Retina (tissue), 1 donor: ENCODE measurements around the gene TVP23B.
"Not testable (repeated sequence)": the region's sequence is repeated elsewhere in the genome, so short reads cannot be mapped to it uniquely, and the experiment has no call there.

ENCODE experiments used
- DNase-seq: peaks from one replicate; pipeline ENCODE4 v3.0.0-alpha.2; 2016

Gene TVP23B

DNA sequence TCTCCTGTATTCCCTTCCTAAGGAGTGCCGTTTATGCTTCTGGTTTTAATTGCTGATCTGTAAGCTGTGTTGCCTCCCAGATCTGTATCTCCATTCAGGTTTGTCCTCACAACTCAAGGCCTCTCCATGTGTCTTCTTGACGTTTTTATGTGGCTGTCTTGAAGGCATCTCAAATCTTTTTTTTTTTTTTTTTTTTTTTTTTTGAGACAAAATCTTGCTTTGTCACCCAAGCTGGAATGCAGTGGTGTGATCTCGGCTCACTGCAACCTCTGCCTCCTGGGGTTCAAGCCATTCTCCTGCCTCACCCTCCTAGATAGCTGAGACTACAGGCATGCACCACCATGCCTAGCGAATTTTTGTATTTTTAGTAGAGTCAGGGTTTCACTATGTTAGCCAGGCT lies 13.9 kb downstream of the TVP23B start:
- DNase-seq, result not testable (repeated sequence)

DNA sequence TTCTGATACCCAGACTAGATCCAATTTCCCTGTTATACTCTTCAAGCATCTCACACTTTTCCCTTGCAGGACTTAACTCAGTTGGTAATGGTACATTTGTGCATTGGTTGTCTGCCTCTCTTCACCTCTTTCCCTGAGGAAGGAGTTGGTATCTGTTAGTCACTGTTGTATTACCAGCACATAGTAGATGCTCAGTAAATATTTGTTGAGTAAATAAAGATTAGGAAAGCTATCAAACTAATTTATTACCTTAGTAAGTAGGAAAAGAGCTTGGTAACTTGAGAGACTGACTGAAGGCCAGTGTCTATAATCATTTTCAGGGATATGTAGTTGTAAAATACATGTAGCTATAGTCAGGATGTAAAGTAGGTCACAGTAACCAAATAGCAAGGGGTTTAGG lies 15.9 kb downstream of the TVP23B start:
- not testable (repeated sequence) for DNase-seq

DNA sequence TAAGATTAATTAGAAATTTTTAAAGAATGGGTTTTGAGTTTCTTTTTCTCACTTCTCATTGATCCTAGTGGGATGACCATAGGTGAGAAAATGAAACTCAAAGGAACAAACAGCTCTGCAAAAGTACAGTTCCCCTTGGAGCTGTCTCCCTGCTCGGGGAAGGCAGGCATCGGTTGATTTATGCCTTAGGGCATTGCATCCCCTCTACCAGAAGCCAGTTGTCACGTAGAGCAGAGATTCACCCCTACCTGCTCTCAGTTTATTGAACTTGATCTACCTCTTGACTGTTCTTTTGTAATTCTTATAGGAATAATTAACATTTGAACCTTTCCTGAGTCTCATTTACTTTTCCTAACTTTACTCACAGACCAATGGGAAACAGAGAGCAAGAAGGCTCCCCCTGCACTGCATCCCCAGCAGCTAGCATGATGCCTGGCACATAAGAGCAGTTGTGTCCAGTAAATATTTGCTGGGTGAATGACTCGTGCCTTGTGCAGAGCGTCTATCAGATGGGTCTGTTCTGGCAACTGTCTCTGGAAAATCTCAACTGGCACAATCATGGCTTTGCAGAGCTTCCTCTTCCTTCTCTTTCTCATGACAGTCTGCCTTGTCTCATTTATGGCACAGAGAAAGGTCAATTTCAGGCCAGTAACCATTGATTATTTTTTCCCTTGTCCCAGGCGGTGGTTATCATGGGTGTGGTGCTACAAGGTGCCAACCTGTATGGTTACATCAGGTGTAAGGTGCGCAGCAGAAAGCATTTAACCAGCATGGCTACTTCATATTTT lies 22.7 kb downstream of the TVP23B start:
- not testable (repeated sequence) for DNase-seq

DNA sequence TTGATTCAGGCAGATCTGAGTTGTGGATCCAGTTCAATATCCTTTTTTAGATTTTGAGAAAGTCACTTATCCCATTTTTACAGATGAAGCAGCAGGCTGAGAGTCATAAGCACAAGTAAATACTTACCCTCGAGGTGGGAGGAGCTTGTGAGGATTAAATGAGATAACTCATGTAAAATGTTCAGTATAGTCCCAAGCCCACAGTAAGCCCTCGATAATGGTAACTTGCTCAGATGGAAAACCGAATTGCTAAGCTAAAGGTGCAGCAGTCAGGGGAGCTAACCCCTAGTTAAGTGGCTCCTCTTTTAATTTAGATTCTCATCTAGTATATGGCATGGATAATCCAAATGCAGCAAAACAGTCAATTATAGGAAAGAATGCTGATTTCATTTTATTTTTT lies 34.9 kb downstream of the TVP23B start:
- not testable (repeated sequence) for DNase-seq

DNA sequence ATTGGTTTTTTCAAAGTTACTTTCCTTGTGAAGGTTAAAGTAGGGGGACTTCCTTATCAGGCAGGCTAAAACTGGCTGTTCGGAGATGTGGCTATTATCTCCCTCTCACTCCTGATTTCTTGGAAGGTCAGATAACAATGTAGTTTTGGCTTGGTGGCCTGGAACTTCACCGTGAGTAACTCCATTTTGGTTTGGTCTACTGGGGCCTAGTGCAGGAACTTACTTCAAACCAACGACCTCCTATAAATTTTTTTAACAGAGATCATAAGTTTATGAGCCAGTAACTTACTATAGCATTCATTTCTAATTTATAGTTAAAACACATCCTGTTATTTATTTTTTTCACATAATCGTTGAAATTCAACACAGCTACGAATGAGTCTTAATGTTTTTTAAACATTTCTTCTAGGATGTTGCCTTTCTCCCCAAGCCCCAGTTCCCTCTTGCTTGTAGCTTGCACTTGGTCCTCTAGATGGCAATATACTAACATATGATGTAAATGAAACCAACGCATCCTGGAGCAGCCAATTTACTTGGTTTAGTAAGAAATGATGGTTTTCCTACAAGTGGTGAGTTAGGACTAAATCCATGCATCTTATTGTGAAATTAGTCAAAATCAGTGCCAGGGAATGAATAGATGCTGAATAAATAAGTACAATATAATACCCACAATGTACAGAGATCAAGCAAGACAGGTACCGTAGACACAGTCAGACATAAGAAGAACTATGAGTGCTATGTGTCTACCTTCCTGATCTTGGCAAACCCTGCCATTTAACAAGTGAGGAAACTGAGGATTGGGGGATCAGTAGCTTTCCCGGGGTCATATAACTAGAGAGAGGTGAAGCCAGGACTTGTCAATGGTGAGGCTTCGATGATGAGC lies 35.7 kb downstream of the TVP23B start:
- peak; percentile 36 for DNase-seq

DNA sequence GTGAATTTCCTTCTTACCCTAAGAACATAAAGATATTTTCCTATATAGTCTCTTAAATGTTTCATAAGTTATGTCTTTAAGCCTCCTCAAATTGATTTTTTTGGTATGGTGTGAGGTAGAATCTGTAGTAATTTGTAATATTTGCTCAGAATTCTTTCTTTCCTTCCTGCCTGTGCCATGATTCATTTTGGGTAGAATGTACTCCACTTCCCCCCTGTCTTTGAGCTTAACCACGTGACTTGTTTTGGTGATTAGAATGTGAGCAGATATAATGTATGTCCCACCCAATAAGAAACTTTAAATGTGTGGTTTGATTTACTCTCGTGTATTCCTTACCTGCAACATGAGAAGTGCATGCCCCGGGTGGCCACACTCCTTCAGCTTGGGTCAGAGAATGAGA lies 40.4 kb downstream of the TVP23B start:
- DNase-seq, result not testable (repeated sequence)

DNA sequence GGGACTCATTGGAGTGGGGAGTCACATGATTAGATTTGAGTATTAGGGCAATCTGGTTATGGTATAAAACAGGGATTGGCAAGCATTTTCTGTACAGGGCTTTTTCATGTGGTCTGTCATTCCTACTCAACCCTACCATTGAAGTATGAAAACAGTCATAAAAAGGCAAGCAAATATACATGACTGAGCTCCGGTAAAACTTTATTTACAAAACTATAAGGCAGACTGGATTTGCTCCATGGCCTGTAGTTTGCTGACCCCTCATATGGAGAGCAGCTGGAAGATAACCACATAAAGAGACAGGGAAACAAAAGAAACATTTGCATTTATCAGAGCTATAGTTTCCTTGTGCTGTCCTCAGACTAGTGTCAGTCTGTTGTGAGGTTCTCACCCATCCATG lies 46.6 kb downstream of the TVP23B start:
- not testable (repeated sequence) for DNase-seq

DNA sequence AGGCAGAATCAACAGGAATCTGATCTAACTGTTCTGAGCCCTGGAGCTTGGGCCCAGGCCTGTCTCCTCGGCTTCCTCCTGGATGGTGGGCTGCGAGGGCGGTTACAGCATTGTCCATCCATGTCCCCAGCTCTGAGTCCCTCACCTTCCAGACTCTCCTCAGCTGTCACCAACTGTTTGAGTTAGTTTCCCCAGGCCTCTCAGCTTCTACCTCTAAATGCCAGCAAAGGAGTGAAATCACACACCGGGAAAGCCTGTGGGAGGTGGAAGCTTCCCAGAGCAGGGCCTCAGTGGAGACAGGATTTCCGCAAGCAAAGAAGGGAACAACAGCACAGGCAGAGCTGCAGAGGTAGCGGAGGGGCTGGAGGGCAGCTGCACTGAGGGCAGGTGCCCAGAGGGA lies 67.5 kb downstream of the TVP23B start:
- DNase-seq, result no peak

DNA sequence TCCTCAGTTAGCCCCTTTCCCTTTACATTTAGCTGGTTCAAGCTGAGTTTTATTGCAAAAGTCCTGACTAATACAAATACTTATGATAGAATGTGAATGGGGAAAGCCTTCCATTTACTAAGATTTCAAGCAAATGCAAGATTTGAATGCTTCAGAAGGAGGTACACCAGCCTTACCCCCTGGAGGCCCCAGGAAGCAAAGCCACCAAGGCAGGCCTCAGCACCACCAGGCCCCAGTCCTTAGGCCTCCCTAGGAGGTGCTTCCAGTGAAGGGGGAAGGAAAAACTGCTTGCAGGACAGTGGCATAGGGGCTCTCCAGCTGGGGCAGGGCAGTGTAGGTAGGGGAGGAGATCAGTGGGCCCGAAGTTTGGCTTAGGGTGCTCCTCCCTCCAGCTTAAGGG lies 69.7 kb downstream of the TVP23B start:
- DNase-seq, result no peak

DNA sequence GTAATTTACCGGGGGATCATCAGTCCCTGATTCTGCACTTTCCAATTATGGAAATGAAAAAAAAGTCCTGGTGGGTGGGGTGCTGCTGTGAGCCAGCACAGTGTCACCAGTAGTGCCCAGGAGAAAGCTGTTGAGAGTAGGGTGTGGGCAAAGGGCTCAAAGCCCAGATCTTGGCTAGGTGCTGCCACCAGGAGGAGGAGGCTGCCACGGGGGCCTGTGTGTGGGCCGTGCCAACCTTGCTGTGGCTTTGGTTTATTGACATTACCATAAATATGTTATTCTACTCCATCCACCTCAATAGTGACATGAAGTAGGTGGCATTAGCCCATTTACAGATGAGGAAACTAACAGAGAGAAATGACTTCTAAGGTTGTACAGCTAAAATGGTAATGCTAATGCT lies 70.2 kb downstream of the TVP23B start:
- DNase-seq, result no peak

DNA sequence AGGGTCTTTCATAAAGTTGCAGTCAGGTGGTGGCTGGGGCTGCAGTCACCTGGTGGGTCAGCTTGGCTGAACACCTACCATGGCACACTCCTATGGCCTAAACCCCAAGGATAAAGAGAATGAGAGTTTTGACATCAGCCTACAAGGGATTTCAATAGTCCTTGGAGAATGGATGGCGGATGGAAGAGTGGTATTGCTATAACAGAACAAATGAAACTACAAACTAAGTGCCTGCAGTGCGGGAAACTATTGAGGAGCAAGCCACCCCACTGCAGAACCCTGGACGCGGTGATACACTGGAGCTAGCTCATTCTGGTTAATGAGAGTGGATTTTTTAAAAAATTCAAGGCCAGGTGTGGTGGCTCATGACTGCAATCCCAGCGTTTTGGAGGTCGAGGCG lies 74.0 kb downstream of the TVP23B start:
- no peak for DNase-seq

DNA sequence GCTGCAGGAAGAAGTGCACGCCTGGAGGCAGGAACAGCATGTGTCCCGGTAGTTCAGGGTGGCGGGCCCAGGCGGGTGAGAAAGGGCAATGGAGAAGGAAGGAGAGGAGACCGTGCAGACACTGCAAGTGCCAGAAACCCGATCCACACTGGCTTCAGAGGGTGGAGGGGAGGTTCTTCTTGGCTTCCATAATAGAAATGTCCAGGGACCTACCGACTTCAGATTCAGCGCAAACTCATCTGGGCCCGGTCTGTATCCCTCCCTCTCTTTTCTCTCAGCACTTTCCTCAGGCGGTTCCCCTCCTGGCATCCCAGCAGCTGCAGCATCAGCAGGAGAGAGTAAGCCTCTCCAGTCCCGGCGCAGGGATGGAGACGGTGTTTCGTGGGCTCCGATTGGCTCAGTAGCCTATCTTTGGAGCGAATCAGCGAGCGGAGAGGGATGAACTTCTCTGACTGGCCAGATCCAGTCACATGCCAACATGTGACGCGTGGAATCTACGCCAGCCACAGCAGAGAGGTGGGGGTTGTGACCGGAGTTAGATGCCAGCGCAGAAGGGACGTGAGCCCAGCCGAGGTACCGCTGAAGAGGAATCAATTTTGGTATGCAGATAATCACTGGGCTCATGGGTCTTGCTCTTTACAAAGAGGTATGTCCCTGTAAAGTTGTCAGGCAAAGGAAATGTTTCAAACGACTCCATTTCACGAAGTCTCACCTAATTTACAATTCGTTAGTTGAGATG lies 75.0 kb downstream of the TVP23B start:
- peak; percentile 91 for DNase-seq
